H1 (cell line): ENCODE results near the gene PAIP2.

Experiments
- CEBPB ChIP-seq: IDR thresholded peaks from 2 replicates; pipeline ENCODE4 v1.6.1; 2012; ENCODE audit warnings: low read depth, low read length
- CTCF ChIP-seq, 3 experiments: IDR thresholded peaks; 1 replicate in 2 of 3; 2 replicates in 1 of 3; pipeline versions ENCODE4 v1.5.1 to v1.6.1; 2011; ENCODE audit warnings: low read length in 3 of 3, mild to moderate bottlenecking in 3 of 3, inconsistent platforms in 2 of 3, low read depth in 1 of 3, moderate library complexity in 1 of 3; ENCODE audit not compliant: insufficient read depth in 1 of 3; ENCODE audit errors: control extremely low read depth in 1 of 3
- EZH2 ChIP-seq: fragments of 200-600 bp; sonication (generic); IDR thresholded peaks from 2 replicates; pipeline ENCODE4 v1.7.1; 2012; ENCODE audit warnings: low read depth, mild to moderate bottlenecking, moderate library complexity, low read length, inconsistent platforms; ENCODE audit not compliant: severe bottlenecking
- GABPA ChIP-seq: IDR thresholded peaks from 2 replicates; pipeline ENCODE4 v1.6.1; 2011; ENCODE audit warnings: mild to moderate bottlenecking, low read length, moderate library complexity, borderline replicate concordance; ENCODE audit not compliant: insufficient read depth
- KDM1A ChIP-seq: fragments of 200-600, 300-600 bp; sonication (generic); IDR thresholded peaks from 2 replicates; pipeline ENCODE4 v1.7.1; 2016; ENCODE audit warnings: mild to moderate bottlenecking, low read length, borderline replicate concordance
- POLR2A ChIP-seq, 2 experiments: IDR thresholded peaks; 1 replicate in 1 of 2; 2 replicates in 1 of 2; pipeline ENCODE4 v1.6.1; 2011; ENCODE audit warnings: low read depth in 2 of 2, low read length in 2 of 2, mild to moderate bottlenecking in 2 of 2; ENCODE audit errors: control extremely low read depth in 1 of 2
- SIRT6 ChIP-seq: IDR thresholded peaks from one replicate; pipeline ENCODE4 v1.7.1; 2012; ENCODE audit warnings: low read length, inconsistent platforms
- TCF12 ChIP-seq: IDR thresholded peaks from 2 replicates; pipeline ENCODE4 v1.6.1; 2011; ENCODE audit warnings: low read depth, mild to moderate bottlenecking, low read length
- TEAD4 ChIP-seq: IDR thresholded peaks from 2 replicates; pipeline ENCODE4 v1.6.1; 2012; ENCODE audit warnings: low read depth, low read length, inconsistent platforms, mixed read lengths

- TF ChIP-seq POLR2A (IDR thresholded peaks at IDR 0.05; ENCODE audit: control extremely low read depth in 1 of 2, low read depth in 2 of 2, low read length in 2 of 2) (no peak), TEAD4 (no peak), CTCF (IDR thresholded peaks at IDR 0.05; ENCODE audit: control extremely low read depth in 1 of 3, insufficient read depth in 1 of 3, low read depth in 1 of 3, low read length in 3 of 3) (no peak), GABPA (no peak), SIRT6 (no peak), TCF12 (no peak), EZH2 (no peak), CEBPB (no peak), KDM1A (no peak)
Measured at GRCh38 chr5:139391570-139392323, 50.1 kb downstream of the PAIP2 start.
